ENCODE data around the gene CYSTM1. TPM values are rescaled to one million over a fixed set of nuclear protein-coding genes. Genes with fewer than 3 reads are reported as not detected.
A peak's percentile ranks its signal among the peaks of the same experiment; 100 is the strongest.

CYSTM1 gene
- total and polyA plus RNA-seq, 2 donors (not counting 1 experiment from before 2014, with no cell fraction given): 6.2 to 17.0 TPM

GRCh38 chr5:140145256-140145655, 29.7 kb upstream of the CYSTM1 start:
- no peak overlapping the region for H3K27ac ChIP-seq (ENCODE audit: low read length in 2 of 2)
- H2AFZ ChIP-seq (ENCODE audit: insufficient read depth, low read depth, low read length, poor library complexity, severe bottlenecking): no peak overlapping the region
- DNase-seq: no peak
- TF ChIP-seq EZH2 (IDR thresholded peaks at IDR 0.05; ENCODE audit: borderline replicate concordance, insufficient read depth, low read depth, low read length, poor library complexity, severe bottlenecking): no peak
- no peak for TF ChIP-seq CTCF (IDR thresholded peaks at IDR 0.05)
- intact Hi-C loops (cut with micrococcal nuclease): loop anchor here (2.0 kb wide), 1 partner anchor 38 kb away; no protein-coding TSS in a partner anchor
- peak overlapping the region; percentile 46 for H3K9ac ChIP-seq (ENCODE audit: low read length)
- no peaks in the 10 kb centered on the region for H3K36me3 ChIP-seq (replicated peaks in 1 of 2; ENCODE audit: control extremely low read depth in 1 of 2, control insufficient read depth in 1 of 2, extremely low read depth in 1 of 2, insufficient read depth in 2 of 2, low read length in 1 of 2)
- H3K4me1 ChIP-seq (ENCODE audit: control insufficient read depth in 2 of 2, insufficient read depth in 2 of 2, low read length in 2 of 2): peaks cover 17 to 30% of the 10 kb centered on the region in 2 donors
- H3K4me2 ChIP-seq (replicated peaks; ENCODE audit: low read depth, low read length, poor library complexity, severe bottlenecking): peak overlapping the region; percentile 83
- no peak for ATAC-seq (ENCODE audit: low read depth)
- Mint-ChIP-seq H3K9me3 (ENCODE audit: insufficient read depth) (no peaks in the 10 kb centered on the region), H3K4me3 (peak overlapping the region; percentile 66), H3K27me3 (peaks cover 20% of the 10 kb centered on the region), H3K4me1 (peaks cover 24% of the 10 kb centered on the region), H3K27ac (no peak overlapping the region)
- H3K79me2 ChIP-seq (ENCODE audit: control insufficient read depth, insufficient read depth, low read length): peaks cover 22% of the 10 kb centered on the region
- peaks cover 0 to 3% (median 0%) of the 10 kb centered on the region in 3 donors for H3K9me3 ChIP-seq (ENCODE audit: control extremely low read depth in 1 of 3, control insufficient read depth in 2 of 3, insufficient read depth in 1 of 3, low read length in 2 of 3)
- 86% methylated on average over 1 of the region's 3 CpGs for WGBS (ENCODE audit: insufficient coverage)
- H4K20me1 ChIP-seq (ENCODE audit: control insufficient read depth, insufficient read depth, low read length, poor library complexity, severe bottlenecking): peaks cover 55% of the 10 kb centered on the region
- ChIA-PET CTCF (interaction anchor here (0.7 to 23.0 kb wide), 19 partner anchors 11 to 1066 kb away, joined by 3 to 513 read pairs (median 9); partner anchors contain the start of genes CYSTM1, NRG2 and PURA), POLR2A (interaction anchor here (0.8 kb wide), 1 partner anchor 157 kb away, joined by 3 read pairs; the partner anchor contains the start of gene PFDN1)
- peak overlapping the region in 1 of 5 experiments; percentile 43 for H3K4me3 ChIP-seq (ENCODE audit: control extremely low read depth in 1 of 5, extremely low read depth in 1 of 5, insufficient read depth in 1 of 5, low read depth in 2 of 5, low read length in 4 of 5)
- peaks cover 0 to 27% (median 11%) of the 10 kb centered on the region in 4 experiments for H3K27me3 ChIP-seq (replicated peaks in 1 of 4; ENCODE audit: control extremely low read depth in 1 of 4, control insufficient read depth in 3 of 4, insufficient read depth in 4 of 4, low read length in 3 of 4)

All from B cell (primary cell).